Measurements from ENCODE around the gene GRM1.

Gene GRM1

GRCh38 chr6:146103416-146104072, 74.7 kb downstream of the GRM1 start:
- no peak for DNase-seq

GRCh38 chr6:146106532-146106931, 77.7 kb downstream of the GRM1 start:
- no peak for DNase-seq

GRCh38 chr6:146110990-146111389, 82.1 kb downstream of the GRM1 start:
- no peak for DNase-seq

GRCh38 chr6:146111881-146112450, 83.1 kb downstream of the GRM1 start:
- DNase-seq = no peak

GRCh38 chr6:146113084-146113623, 84.3 kb downstream of the GRM1 start:
- DNase-seq = no peak

GRCh38 chr6:146123616-146124015, 94.8 kb downstream of the GRM1 start:
- DNase-seq = no peak

- DNase-seq = no peak
These were observed 98.8 kb downstream of the GRM1 start for GRCh38 chr6:146127447-146128215.

- DNase-seq = no peak
These were observed 105.0 kb downstream of the GRM1 start for GRCh38 chr6:146133866-146134265.

GRCh38 chr6:146135167-146135566, 106.3 kb downstream of the GRM1 start:
- DNase-seq = no peak

GRCh38 chr6:146146836-146147235, 118.0 kb downstream of the GRM1 start:
- no peak for DNase-seq

GRCh38 chr6:146149770-146150169, 120.9 kb downstream of the GRM1 start:
- DNase-seq = no peak

GRCh38 chr6:146153040-146153758, 124.3 kb downstream of the GRM1 start:
- DNase-seq = no peak

- DNase-seq = no peak
These were observed 125.3 kb downstream of the GRM1 start for GRCh38 chr6:146154197-146154596.

- DNase-seq = no peak
These were observed 132.8 kb downstream of the GRM1 start for GRCh38 chr6:146161664-146162063.

GRCh38 chr6:146169872-146170271, 141.0 kb downstream of the GRM1 start:
- no peak for DNase-seq

- no peak for DNase-seq
These were observed 148.9 kb downstream of the GRM1 start for GRCh38 chr6:146177785-146178184.

- no peak for DNase-seq
These were observed 155.0 kb downstream of the GRM1 start for GRCh38 chr6:146183831-146184230.

- DNase-seq = no peak
These were observed 155.8 kb downstream of the GRM1 start for GRCh38 chr6:146184701-146185100.

GRCh38 chr6:146189131-146189530, 160.3 kb downstream of the GRM1 start:
- DNase-seq = no peak

GRCh38 chr6:146190581-146190980, 161.7 kb downstream of the GRM1 start:
- no peak for DNase-seq

GRCh38 chr6:146191166-146191565, 162.3 kb downstream of the GRM1 start:
- DNase-seq = no peak

GRCh38 chr6:146191612-146192011, 162.8 kb downstream of the GRM1 start:
- DNase-seq = no peak

GRCh38 chr6:146194434-146194833, 165.6 kb downstream of the GRM1 start:
- no peak for DNase-seq
